Activated T-helper 9 cell treated with anti-CD3 and anti-CD28 coated beads, Interleukin-2, amount 50 U/mL, for 16 hours (primary cell): Measurements from ENCODE around the gene THBS3.
"Not testable (repeated sequence)": the region's sequence is repeated elsewhere in the genome, so short reads cannot be mapped to it uniquely, and the experiment has no call there.

Source experiments
- DNase-seq: peaks from one replicate; pipeline ENCODE4 v3.0.0-alpha.2; 2020; ENCODE audit warnings: low read depth

THBS3 gene

DNA sequence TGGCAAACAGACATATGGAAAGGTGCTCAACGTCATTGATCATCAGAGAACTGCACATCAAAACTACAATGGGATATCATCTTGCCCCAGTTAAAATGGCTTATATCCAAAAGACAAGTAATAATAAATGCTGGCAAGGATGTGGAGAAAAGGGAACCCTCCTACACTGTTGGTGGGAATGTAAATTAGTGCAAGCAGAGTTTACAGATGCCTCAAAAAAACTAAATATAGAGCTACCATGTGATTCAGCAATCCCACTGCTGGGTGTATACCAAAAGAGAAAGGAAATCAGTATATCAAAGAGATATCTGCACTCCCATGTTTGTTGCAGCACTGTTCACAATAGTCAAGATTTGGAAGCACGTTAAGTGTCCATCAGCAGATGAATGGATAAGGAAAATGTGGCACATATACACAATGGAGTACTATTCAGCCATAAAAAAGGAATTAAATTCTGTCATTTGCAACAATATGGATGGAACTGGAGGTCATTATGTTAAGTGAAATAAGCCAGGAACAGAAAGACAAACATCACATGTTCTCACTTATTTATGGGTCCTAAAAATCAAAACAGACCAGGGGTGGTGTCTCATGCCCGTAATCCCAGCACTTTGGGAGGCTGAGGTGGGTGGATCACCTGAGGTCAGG is 51.6 kb downstream of the THBS3 start:
- DNase-seq = not testable (repeated sequence)
